IMR-90 (cell line): ENCODE measurements around the gene TMEM26. TPM values are rescaled to one million over a fixed set of nuclear protein-coding genes. Genes with fewer than 3 reads are reported as not detected.

ENCODE experiments used
- ATAC-seq: fragments of 200-7000 bp; cut with Tn5 transposase; 2 replicates; pipeline ENCODE4 v1.9.1; 2020; ENCODE audit warnings: low read depth, mild to moderate bottlenecking, moderate library complexity
- BruUV-seq: library from RNA; stranded (reverse); fragments of 400-500 nt; replicated peaks from 2 replicates; lab custom pipeline; 2021; lab: Mats Ljungman, UMichigan
- CTCF ChIA-PET: fragments of 300-600 bp; formaldehyde crosslinking; extraction: SDS; loops from one replicate; lab custom pipeline; 2021; ENCODE audit warnings: antibody characterized with exemption; lab: Yijun Ruan, JAX
- POLR2A ChIA-PET: fragments of 300-600 bp; sonication (Branson Sonifier 250); formaldehyde crosslinking; loops from one replicate; lab custom pipeline; 2022; ENCODE audit warnings: antibody characterized with exemption; ENCODE audit not compliant: unreplicated experiment; lab: Charles Lee
- DNase-seq: peaks from one replicate; pipeline ENCODE4 v3.0.0; 2013
- H2AFZ ChIP-seq: replicated peaks from 2 replicates; pipeline ENCODE3; 2013; ENCODE audit warnings: low read length, mild to moderate bottlenecking; ENCODE audit not compliant: poor library complexity
- H2AK5ac ChIP-seq: 2 replicates; pipeline ENCODE4 v1.6.1; 2013; ENCODE audit warnings: low read depth, low read length, inconsistent platforms
- H2AK9ac ChIP-seq: replicated peaks from 2 replicates; pipeline ENCODE3; 2013; ENCODE audit warnings: mild to moderate bottlenecking, low read depth, low read length, moderate library complexity; ENCODE audit not compliant: poor library complexity
- H2BK120ac ChIP-seq: 2 replicates; pipeline ENCODE4 v1.6.1; 2013; ENCODE audit warnings: low read depth, low read length, inconsistent platforms
- H2BK15ac ChIP-seq: 3 replicates; pipeline ENCODE4 v1.6.1; 2013; ENCODE audit warnings: low read depth, low read length, inconsistent platforms
- H2BK20ac ChIP-seq: 2 replicates; pipeline ENCODE4 v1.6.1; 2013; ENCODE audit warnings: low read depth, mild to moderate bottlenecking, inconsistent platforms, low read length, moderate library complexity
- H2BK5ac ChIP-seq: 2 replicates; pipeline ENCODE4 v1.6.1; 2013; ENCODE audit warnings: mild to moderate bottlenecking, low read depth, low read length, inconsistent platforms; ENCODE audit not compliant: poor library complexity, severe bottlenecking
- H3K14ac ChIP-seq: replicated peaks from 2 replicates; pipeline ENCODE4 v1.6.1; 2013; ENCODE audit warnings: low read depth, low read length, inconsistent platforms
- H3K18ac ChIP-seq: 2 replicates; pipeline ENCODE4 v1.6.1; 2013; ENCODE audit warnings: low read depth, low read length, control low read depth
- H3K23ac ChIP-seq: 2 replicates; pipeline ENCODE4 v1.6.1; 2013; ENCODE audit warnings: low read depth, low read length, inconsistent platforms
- H3K27ac ChIP-seq: 2 replicates; pipeline ENCODE4 v1.5.1; 2013; ENCODE audit warnings: mild to moderate bottlenecking, control low read depth, low read length; ENCODE audit not compliant: insufficient read depth
- H3K27me3 ChIP-seq: 2 replicates; pipeline ENCODE4 v1.6.1; 2013; ENCODE audit warnings: low read length; ENCODE audit not compliant: control insufficient read depth, insufficient read depth
- H3K36me3 ChIP-seq: 2 replicates; pipeline ENCODE4 v1.6.1; 2013; ENCODE audit warnings: low read length, mixed read lengths; ENCODE audit not compliant: control insufficient read depth, insufficient read depth
- H3K4ac ChIP-seq: 2 replicates; pipeline ENCODE4 v1.6.1; 2013; ENCODE audit warnings: low read depth, low read length, inconsistent platforms
- H3K4me1 ChIP-seq: 2 replicates; pipeline ENCODE4 v1.6.1; 2013; ENCODE audit warnings: low read length, mixed read lengths; ENCODE audit not compliant: control insufficient read depth, insufficient read depth
- H3K4me2 ChIP-seq: 2 replicates; pipeline ENCODE4 v1.6.1; 2013; ENCODE audit warnings: low read depth, mild to moderate bottlenecking, control low read depth, low read length, moderate library complexity
- H3K4me3 ChIP-seq: 2 replicates; pipeline ENCODE4 v1.5.1; 2013; ENCODE audit warnings: low read depth, mild to moderate bottlenecking, control low read depth, low read length, moderate library complexity; ENCODE audit not compliant: insufficient read depth
- H3K56ac ChIP-seq: 2 replicates; pipeline ENCODE4 v1.6.1; 2013; ENCODE audit warnings: low read length, inconsistent platforms; ENCODE audit not compliant: insufficient read depth; ENCODE audit errors: extremely low read depth
- H3K79me1 ChIP-seq, 2 experiments: 2 replicates each; pipeline ENCODE4 v1.6.1; 2013; ENCODE audit warnings: low read length in 2 of 2, inconsistent platforms in 1 of 2, low read depth in 1 of 2
- H3K9ac ChIP-seq: 2 replicates; pipeline ENCODE4 v1.6.1; 2013; ENCODE audit warnings: low read depth, low read length, control low read depth
- H3K9me1 ChIP-seq: 2 replicates; pipeline ENCODE4 v1.6.1; 2013; ENCODE audit warnings: low read length, inconsistent platforms; ENCODE audit not compliant: insufficient read depth
- H3K9me3 ChIP-seq: 2 replicates; pipeline ENCODE4 v1.6.1; 2013; ENCODE audit warnings: low read length; ENCODE audit not compliant: control insufficient read depth, insufficient read depth
- H4K20me1 ChIP-seq: 2 replicates; pipeline ENCODE4 v1.6.1; 2013; ENCODE audit warnings: low read length, inconsistent platforms; ENCODE audit not compliant: insufficient read depth
- H4K5ac ChIP-seq: 2 replicates; pipeline ENCODE4 v1.6.1; 2013; ENCODE audit warnings: mild to moderate bottlenecking, low read depth, low read length, control low read depth
- H4K8ac ChIP-seq, 2 experiments: 2 replicates each; pipeline ENCODE4 v1.6.1; 2013; ENCODE audit warnings: low read depth in 2 of 2, low read length in 2 of 2, control low read depth in 1 of 2, inconsistent platforms in 1 of 2
- H4K91ac ChIP-seq: 2 replicates; pipeline ENCODE4 v1.6.1; 2013; ENCODE audit warnings: low read depth, low read length, inconsistent platforms; ENCODE audit not compliant: insufficient read depth
- MAZ ChIP-seq: IDR thresholded peaks from 2 replicates; pipeline ENCODE4 v1.6.1; 2012; ENCODE audit warnings: low read depth, mild to moderate bottlenecking, low read length, improper control_type of control experiment, moderate library complexity, borderline replicate concordance
- MXI1 ChIP-seq: IDR thresholded peaks from 2 replicates; pipeline ENCODE4 v1.6.1; 2012; ENCODE audit warnings: low read depth, mild to moderate bottlenecking, low read length, moderate library complexity, borderline replicate concordance
- RAD21 ChIP-seq: IDR thresholded peaks from 2 replicates; pipeline ENCODE4 v1.6.1; 2012; ENCODE audit warnings: low read length, improper control_type of control experiment
- SMC3 ChIP-seq: fragments of 150-350 bp; IDR thresholded peaks from 2 replicates; pipeline ENCODE4 v1.6.1; 2016; ENCODE audit warnings: low read depth, mild to moderate bottlenecking, antibody characterized with exemption, low read length, moderate library complexity
- dilution Hi-C: fragments of 300-500 bp; cut with HindIII; formaldehyde crosslinking; loops from one replicate; pipeline ENCODE4 v1.14.3; 2018; ENCODE audit warnings: low sequenced_read_pairs; ENCODE audit not compliant: unreplicated experiment
- in situ Hi-C: fragments of 300-500 bp; cut with MboI; formaldehyde crosslinking; loops from 3 replicates; pipeline ENCODE4 v1.14.3; 2019; ENCODE audit warnings: low sequenced_read_pairs, inconsistent platforms, mixed read lengths
- intact Hi-C: fragments of 100-400 bp; cut with micrococcal nuclease; formaldehyde crosslinking; loops from 2 replicates; pipeline ENCODE4 v1.10.0; 2022
- polyA plus RNA-seq, 3 experiments: library from polyadenylated mRNA; depleted of rRNA; stranded (reverse); fragments of >200 nt; gene quantifications; 2 replicates each; pipeline ENCODE4 v1.2.3, GENCODE V29; 2012; ENCODE audit warnings: low replicate concordance in 1 of 3
- total RNA-seq: library from RNA; depleted of rRNA; stranded (reverse); fragments of >200 nt; gene quantifications from 2 replicates; pipeline ENCODE4 v1.2.3, GENCODE V29; 2012

The TMEM26 gene
- total and polyA plus RNA-seq, 2 of the 4 experiments (the other 2 are of a cell fraction): 0.22 to 0.36 TPM

DNA sequence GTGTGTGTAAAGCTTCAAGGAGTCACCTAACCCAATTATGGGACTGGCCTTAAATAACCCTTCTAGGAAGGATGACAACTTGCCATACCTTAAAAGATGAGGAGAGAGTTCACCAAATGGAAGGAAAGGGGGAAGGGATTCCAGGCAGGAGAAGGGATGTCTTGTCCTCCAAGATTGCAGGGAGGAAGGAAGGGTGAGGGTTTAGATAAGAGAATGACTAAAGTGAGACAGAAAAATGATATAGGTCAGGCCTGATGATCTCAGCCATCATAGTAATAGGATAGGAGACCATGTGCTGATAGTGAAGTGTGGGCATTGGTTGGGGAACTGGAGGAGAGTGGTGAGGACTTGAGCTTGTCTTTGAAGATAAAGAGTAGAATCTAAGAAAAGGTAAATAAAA lies 7.7 kb upstream of the TMEM26 start:
- Histone ChIP-seq H4K5ac (no peak overlapping the region), H2AK9ac (no peak overlapping the region), H2AFZ (no peak overlapping the region), H3K9me3 (no peaks in the 10 kb centered on the region), H3K4me1 (peaks cover 14% of the 10 kb centered on the region), H3K4me2 (no peak overlapping the region), H3K14ac (no peak overlapping the region), H2BK20ac (no peak overlapping the region), H4K8ac (no peak overlapping the region), H3K9me1 (peaks cover 7% of the 10 kb centered on the region), H3K18ac (no peak overlapping the region), H3K4me3 (no peak overlapping the region), H3K9ac (no peak overlapping the region), H4K91ac (no peak overlapping the region), H3K23ac (no peak overlapping the region), H3K27ac (no peak overlapping the region), H2BK120ac (no peak overlapping the region), H2BK5ac (no peak overlapping the region), H4K20me1 (no peaks in the 10 kb centered on the region), H3K36me3 (no peaks in the 10 kb centered on the region), H3K27me3 (no peaks in the 10 kb centered on the region), H3K4ac (no peak overlapping the region), H3K79me1 (no peaks in the 10 kb centered on the region), H2BK15ac (no peak overlapping the region), H2AK5ac (no peak overlapping the region), H3K56ac (no peak overlapping the region)
- BruUV-seq: no TSS peak
- ChIA-PET POLR2A (no interaction called here), CTCF (no interaction called here)
- dilution Hi-C loops: no loop called here
- intact Hi-C loops: loop anchor here (5.0 kb wide), 2 partner anchors 271 to 376 kb away; no protein-coding TSS in a partner anchor
- in situ Hi-C loops: no loop called here
- TF ChIP-seq RAD21: no peak
- TF ChIP-seq MAZ: no peak
- no peak for TF ChIP-seq MXI1
- no peak for TF ChIP-seq SMC3
- ATAC-seq: no peak
- no peak for DNase-seq
